HG03354 (cell line): ENCODE measurements around the gene ESRRG.

Source experiments
- ATAC-seq: cut with Tn5 transposase; IDR thresholded peaks from one replicate; pipeline ENCODE4 v1.9.1; 2021; ENCODE audit warnings: mild to moderate bottlenecking; ENCODE audit not compliant: unreplicated experiment, poor library complexity, severe bottlenecking

Gene ESRRG

GRCh38 chr1:216587715-216588114 is 135.5 kb downstream of the ESRRG start:
- no peak for ATAC-seq

- ATAC-seq = no peak
These were observed 141.1 kb downstream of the ESRRG start for GRCh38 chr1:216582151-216582550.

DNA sequence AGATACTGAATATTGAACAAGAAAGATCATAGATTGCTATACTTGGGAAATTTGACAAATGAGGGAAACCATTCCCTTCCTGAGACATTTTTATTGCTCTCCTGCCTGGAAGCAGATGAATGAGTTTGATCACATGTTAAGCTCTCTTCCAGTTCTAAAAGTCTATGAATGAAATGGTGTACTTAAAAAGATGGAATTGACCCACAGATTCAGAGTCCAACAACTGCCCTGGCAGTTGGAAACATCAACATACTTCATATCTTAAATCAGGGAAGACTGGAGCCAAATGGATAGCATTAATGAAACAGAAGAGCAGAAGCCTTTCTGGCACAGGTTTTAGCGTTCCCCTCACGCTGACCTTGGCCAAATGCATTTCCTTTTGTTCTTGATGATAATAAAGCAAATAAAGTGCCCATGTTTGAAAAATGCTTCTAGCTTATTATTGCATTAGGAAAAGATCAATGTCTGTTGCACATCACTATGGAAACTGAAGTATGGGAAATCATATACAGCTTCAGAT is 142.6 kb downstream of the ESRRG start:
- no peak for ATAC-seq

DNA sequence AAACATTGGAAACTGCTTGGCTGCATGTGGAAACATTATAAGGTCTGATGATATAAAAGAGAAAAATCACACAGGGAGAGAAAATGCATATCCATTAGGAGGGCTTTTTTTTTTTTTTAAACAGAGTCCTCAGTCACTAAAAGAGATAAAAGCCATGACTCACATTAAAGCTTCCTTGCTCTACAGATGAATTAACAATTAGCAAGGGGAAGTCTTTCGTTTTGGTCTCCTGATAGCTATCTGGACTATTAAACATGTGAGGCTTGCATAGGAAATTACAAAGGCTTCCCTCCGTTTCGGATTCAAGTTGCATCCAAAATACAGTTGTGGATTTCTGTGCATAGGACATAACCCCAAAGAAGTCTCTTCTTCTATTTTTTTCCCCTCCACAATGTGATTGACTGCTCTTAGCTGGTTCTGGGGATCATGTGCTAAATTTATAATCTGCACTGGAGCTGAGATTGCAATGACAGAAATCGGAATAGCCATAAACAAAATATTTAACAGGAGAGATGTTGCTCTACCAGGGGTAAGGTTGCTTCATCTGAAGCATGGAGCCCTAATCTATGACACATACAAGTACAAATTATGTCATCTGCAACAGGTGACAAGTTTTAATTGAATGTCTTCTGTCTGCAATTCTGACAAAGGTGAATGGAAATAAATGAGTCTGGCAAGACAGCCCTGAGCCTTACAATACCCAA is 146.8 kb downstream of the ESRRG start:
- no peak for ATAC-seq

- ATAC-seq = peak; percentile 47
These were observed 156.5 kb downstream of the ESRRG start for GRCh38 chr1:216566641-216567205.

GRCh38 chr1:216563087-216563486 is 160.1 kb downstream of the ESRRG start:
- no peak for ATAC-seq

- ATAC-seq = no peak
These were observed 160.8 kb downstream of the ESRRG start for GRCh38 chr1:216562383-216562782.

GRCh38 chr1:216560527-216560926 is 162.7 kb downstream of the ESRRG start:
- ATAC-seq = no peak

DNA sequence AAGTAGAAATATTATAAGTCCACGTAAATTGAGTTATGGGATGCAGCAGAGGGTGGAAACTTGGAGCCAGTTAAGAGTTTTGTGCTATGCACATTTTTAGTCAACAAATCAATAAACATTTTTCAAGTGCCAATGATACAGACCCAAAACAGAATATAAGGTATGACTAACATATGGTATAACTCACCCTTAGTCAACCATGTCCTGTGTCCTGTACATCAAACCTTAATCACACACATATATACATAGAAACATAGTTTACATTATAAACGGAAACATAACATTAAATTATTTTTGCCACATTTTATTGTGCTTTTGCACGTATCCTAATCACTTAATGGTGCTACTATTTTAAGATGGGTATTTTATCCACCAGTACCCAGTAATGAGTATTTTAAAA is 163.9 kb downstream of the ESRRG start:
- no peak for ATAC-seq

DNA sequence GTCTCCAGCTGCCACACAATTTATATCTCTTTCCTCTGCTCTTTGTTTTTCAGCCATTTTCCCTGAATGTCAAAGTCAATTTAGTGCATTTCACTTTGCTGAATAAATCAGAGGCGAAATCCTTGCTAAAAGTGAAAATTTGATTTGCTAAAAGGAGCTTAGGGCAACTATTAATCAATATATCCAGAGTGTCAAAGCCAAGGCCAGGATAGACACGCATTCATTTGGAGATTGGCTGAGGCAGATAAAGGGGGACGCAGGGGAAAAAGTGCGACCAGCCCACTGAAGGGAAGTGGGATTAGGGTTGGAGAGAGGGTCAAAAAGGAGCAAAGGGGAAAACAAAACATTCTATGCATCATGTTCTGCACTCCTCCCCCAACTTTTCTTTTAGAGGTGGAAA is 167.6 kb downstream of the ESRRG start:
- ATAC-seq = no peak

DNA sequence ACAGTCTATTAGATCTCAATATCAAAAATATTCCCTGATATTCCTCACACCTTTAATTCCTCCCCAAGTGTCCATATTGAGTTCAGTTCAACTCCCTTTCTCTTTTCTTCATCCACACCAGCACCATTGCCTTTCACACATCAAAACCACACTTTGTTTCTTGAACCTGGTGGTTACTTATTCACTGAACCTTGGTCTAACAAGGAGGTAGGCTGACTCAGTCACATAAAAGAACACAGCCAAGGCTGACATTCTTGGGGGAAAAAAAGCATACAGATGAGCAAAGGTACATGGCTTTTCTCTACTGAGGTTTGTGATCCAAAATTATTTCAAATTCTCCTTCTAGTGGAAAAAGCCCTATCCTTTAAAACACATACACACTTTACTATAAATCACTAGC is 168.3 kb downstream of the ESRRG start:
- ATAC-seq = no peak

DNA sequence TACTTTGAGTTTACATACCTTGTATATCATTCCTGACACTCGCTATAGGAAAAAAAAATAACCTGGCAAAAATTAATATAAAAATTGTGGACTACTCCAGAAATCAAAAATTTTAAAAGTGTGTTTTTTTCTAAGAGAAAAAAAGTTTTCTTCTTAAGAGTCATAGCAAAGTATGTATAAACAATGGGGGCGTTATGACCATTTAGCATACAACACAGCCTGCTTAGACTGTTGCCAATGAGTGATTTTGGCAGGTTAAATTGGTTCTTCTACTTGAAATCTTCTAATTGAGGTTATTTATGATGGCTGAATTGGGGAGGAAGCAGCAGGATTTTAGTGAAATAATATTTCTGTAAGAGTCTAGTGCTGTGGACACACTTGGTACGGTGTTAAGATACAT is 169.5 kb downstream of the ESRRG start:
- no peak for ATAC-seq

GRCh38 chr1:216553040-216553439 is 170.2 kb downstream of the ESRRG start:
- no peak for ATAC-seq

DNA sequence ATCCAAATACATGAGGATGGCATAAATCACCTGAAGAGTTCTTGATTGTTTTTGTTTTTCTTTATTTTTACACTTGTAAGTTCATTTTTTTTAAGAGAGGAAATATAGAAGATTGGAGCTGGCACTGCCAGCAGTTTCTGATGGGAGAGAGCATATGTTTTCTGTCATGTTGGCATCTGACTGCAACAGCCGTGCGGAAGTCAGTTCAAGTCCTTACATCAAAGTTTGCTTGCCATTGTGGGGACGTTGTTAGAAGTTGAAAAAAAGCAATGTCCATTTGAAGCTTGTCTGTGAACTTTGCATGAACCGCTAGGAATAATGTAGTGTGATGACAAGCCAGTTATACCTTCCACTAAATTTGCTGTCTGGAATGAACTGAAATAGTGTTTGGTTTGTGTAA is 173.4 kb downstream of the ESRRG start:
- no peak for ATAC-seq

- no peak for ATAC-seq
These were observed 180.5 kb downstream of the ESRRG start for GRCh38 chr1:216542741-216543140.

DNA sequence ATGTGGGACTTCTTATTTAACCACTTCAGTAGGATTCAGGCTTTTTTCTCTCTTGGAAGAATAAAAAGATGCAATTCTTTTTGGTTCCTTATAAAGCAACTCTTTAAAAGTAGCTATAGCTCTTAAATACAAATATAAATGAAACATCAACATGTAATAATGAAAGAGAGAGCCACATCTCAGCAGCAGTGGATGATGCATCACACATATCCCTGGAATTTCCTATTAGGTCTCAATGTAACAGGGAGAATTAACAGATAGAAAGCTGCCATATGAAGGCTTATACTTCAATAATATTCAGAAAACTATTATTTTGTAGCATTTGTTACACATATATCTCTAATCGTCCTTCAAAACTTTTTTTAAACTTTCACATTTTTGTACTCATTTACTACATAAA is 181.0 kb downstream of the ESRRG start:
- ATAC-seq = no peak

DNA sequence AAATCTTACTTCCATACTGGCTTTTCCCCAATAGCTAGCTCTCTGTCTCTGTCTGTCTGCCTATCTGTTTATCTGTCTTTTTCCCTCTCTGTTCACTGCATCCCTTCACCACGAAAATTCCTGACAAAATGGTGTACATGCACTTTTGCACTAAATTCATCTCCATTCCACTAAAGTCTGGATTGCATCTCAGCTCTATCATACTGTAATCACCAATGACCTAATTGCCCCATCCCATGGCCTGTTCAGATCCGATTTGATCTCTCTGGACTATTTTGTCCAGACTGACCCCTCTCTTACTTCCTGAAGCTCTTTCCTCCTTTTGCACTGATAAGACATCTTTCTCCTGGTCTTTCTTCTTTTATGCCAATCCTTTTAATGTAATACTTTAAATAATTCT is 187.5 kb downstream of the ESRRG start:
- ATAC-seq = no peak

- ATAC-seq = no peak
These were observed 188.2 kb downstream of the ESRRG start for GRCh38 chr1:216535059-216535458.

GRCh38 chr1:216533776-216534175 is 189.5 kb downstream of the ESRRG start:
- no peak for ATAC-seq

DNA sequence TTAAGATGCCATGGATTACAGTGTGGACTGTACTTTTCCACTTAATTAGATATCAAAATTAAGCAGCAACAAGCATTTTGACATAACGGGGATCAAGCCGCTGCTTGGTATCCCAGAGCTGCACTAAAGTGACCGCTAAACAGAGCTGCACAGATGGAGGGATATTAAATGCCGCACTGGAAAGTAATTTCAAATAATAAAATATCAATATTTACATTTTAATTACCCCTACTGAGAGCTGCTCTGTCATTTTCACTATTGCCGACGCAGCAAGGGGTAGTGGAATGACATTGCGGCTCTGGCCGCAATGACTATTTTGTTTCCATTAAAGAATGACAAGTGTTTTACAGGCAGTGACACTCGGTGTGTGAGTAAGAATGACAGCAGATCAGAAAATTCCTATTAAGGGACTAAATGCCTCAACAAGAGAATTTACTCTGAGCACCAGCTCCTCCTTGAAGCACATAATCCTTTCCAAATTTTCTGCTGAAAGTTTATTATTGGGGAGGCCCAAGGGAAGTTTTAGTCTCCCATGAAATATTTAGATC is 190.9 kb downstream of the ESRRG start:
- ATAC-seq = no peak
